ENCODE measurements around the gene PLPPR1. TPM values are rescaled to one million over a fixed set of nuclear protein-coding genes. Genes with fewer than 3 reads are reported as not detected.

Gene PLPPR1
- total RNA-seq, 1 donor from 2014 or later: 5.0 TPM

- DNase-seq: no peak
- no peaks in the 10 kb centered on the region for H3K4me1 ChIP-seq
- TF ChIP-seq CTCF (IDR thresholded peaks at IDR 0.05): no peak
Measured at GRCh38 chr9:101132801-101133200, 104.3 kb downstream of the PLPPR1 start.

GRCh38 chr9:101138509-101138908 is 110.0 kb downstream of the PLPPR1 start:
- ATAC-seq (no peak), DNase-seq (no peak)
- Histone ChIP-seq H3K36me3 (no peaks in the 10 kb centered on the region), H3K27ac (no peak overlapping the region), H3K9me3 (no peaks in the 10 kb centered on the region), H3K4me1 (no peaks in the 10 kb centered on the region), H3K27me3 (no peaks in the 10 kb centered on the region), H3K4me3 (no peak overlapping the region)
- intact Hi-C loops (cut with DNase I): no loop called here
- TF ChIP-seq CTCF (IDR thresholded peaks at IDR 0.05): no peak

More at GRCh38 chr9:101132801-101133200, 104.3 kb downstream of the PLPPR1 start:
- Histone ChIP-seq H3K27ac (no peak overlapping the region), H3K9me3 (no peaks in the 10 kb centered on the region), H3K4me3 (no peak overlapping the region), H3K27me3 (no peaks in the 10 kb centered on the region), H3K36me3 (no peaks in the 10 kb centered on the region)
- intact Hi-C loops (cut with DNase I): no loop called here
- no peak for ATAC-seq

GRCh38 chr9:101139082-101139481 is 110.6 kb downstream of the PLPPR1 start:
- no peak for TF ChIP-seq CTCF (IDR thresholded peaks at IDR 0.05)
- no peaks in the 10 kb centered on the region for H3K36me3 ChIP-seq
- ATAC-seq (no peak), DNase-seq (no peak)
- H3K4me1 ChIP-seq: no peaks in the 10 kb centered on the region
- no peaks in the 10 kb centered on the region for H3K27me3 ChIP-seq
- H3K9me3 ChIP-seq: no peaks in the 10 kb centered on the region
- no peak overlapping the region for H3K4me3 ChIP-seq
- no peak overlapping the region for H3K27ac ChIP-seq
- intact Hi-C loops (cut with DNase I): no loop called here

GRCh38 chr9:101140764-101141163 is 112.2 kb downstream of the PLPPR1 start:
- TF ChIP-seq CTCF (IDR thresholded peaks at IDR 0.05): no peak
- H3K4me3 ChIP-seq: no peak overlapping the region
- H3K27me3 ChIP-seq: no peaks in the 10 kb centered on the region
- ATAC-seq (no peak), DNase-seq (no peak)
- H3K9me3 ChIP-seq: no peaks in the 10 kb centered on the region
- H3K4me1 ChIP-seq: no peaks in the 10 kb centered on the region
- intact Hi-C loops (cut with DNase I): no loop called here
- H3K27ac ChIP-seq: no peak overlapping the region
- no peaks in the 10 kb centered on the region for H3K36me3 ChIP-seq

- ATAC-seq: no peak
Measured at GRCh38 chr9:101146508-101146907, 118.0 kb downstream of the PLPPR1 start.

More at GRCh38 chr9:101146508-101146907, 118.0 kb downstream of the PLPPR1 start:
- TF ChIP-seq CTCF (IDR thresholded peaks at IDR 0.05): no peak
- Histone ChIP-seq H3K36me3 (no peaks in the 10 kb centered on the region), H3K27me3 (no peaks in the 10 kb centered on the region), H3K4me3 (no peak overlapping the region), H3K4me1 (no peaks in the 10 kb centered on the region), H3K9me3 (no peaks in the 10 kb centered on the region), H3K27ac (no peak overlapping the region)
- no peak for DNase-seq
- intact Hi-C loops (cut with DNase I): no loop called here

All from upper lobe of right lung (tissue), 1 donor.